SK-N-SH (cell line): ENCODE results near the gene CADM1.

ENCODE experiments used
- CTCF ChIP-seq: fragments of 200-600 bp; sonication (generic); IDR thresholded peaks from 2 replicates; pipeline ENCODE4 v1.6.1; 2017; ENCODE audit warnings: antibody characterized with exemption, mild to moderate bottlenecking, moderate library complexity
- EZH2phosphoT487 ChIP-seq: fragments of 200-600 bp; sonication (generic); IDR thresholded peaks from 2 replicates; pipeline ENCODE4 v1.6.1; 2017; ENCODE audit warnings: low read depth, mixed run types, mild to moderate bottlenecking, antibody characterized with exemption, moderate library complexity, borderline replicate concordance
- POLR2AphosphoS5 ChIP-seq: IDR thresholded peaks from 2 replicates; pipeline ENCODE4 v1.6.1; 2012; ENCODE audit warnings: low read depth, low read length
- RAD21 ChIP-seq: IDR thresholded peaks from 2 replicates; pipeline ENCODE4 v1.6.1; 2012; ENCODE audit warnings: mild to moderate bottlenecking, low read length
- SMC3 ChIP-seq: IDR thresholded peaks from 2 replicates; pipeline ENCODE4 v1.6.1; 2012; ENCODE audit warnings: low read depth, low read length, improper control_type of control experiment
- USF2 ChIP-seq: fragments of 150-350 bp; IDR thresholded peaks from 2 replicates; pipeline ENCODE4 v1.6.1; 2017; ENCODE audit warnings: antibody characterized with exemption, low read length, low read depth, borderline replicate concordance

- TF ChIP-seq CTCF (no peak), EZH2phosphoT487 (no peak), SMC3 (no peak), USF2 (no peak), RAD21 (no peak), POLR2AphosphoS5 (no peak)
These were observed 221.3 kb downstream of the CADM1 start for GRCh38 chr11:115282923-115283322.
